ENCODE results near the gene LMNA.
"Not testable (repeated sequence)": the region's sequence is repeated elsewhere in the genome, so short reads cannot be mapped to it uniquely, and the experiment has no call there.

Gene LMNA

GRCh38 chr1:156122519-156123355 lies 8.2 kb downstream of the LMNA start:
- H3K4me3 ChIP-seq (ENCODE audit: low read depth, low read length) = peak overlapping the region; percentile 30
- no peak for TF ChIP-seq CTCF (IDR thresholded peaks at IDR 0.05; ENCODE audit: low read depth, low read length)
- peak; percentile 98 for DNase-seq (ENCODE audit: low read depth, low spot score)
- in situ Hi-C loops (cut with HindIII; ENCODE audit: low sequenced_read_pairs) = no loop called here

- DNase-seq (ENCODE audit: low read depth, low spot score) = peak; percentile 99
- peak; percentile 38 for TF ChIP-seq CTCF (IDR thresholded peaks at IDR 0.05; ENCODE audit: low read depth, low read length)
- peak overlapping the region; percentile 21 for H3K4me3 ChIP-seq (ENCODE audit: low read depth, low read length)
- in situ Hi-C loops (cut with HindIII; ENCODE audit: low sequenced_read_pairs) = no loop called here
Observed at GRCh38 chr1:156123356-156124196, 9.1 kb downstream of the LMNA start.

- in situ Hi-C loops (cut with HindIII; ENCODE audit: low sequenced_read_pairs) = no loop called here
- no peak for TF ChIP-seq CTCF (IDR thresholded peaks at IDR 0.05; ENCODE audit: low read depth, low read length)
- DNase-seq (ENCODE audit: low read depth, low spot score) = no peak
- H3K4me3 ChIP-seq (ENCODE audit: low read depth, low read length) = no peak overlapping the region
Observed at GRCh38 chr1:156124557-156125483, 10.3 kb downstream of the LMNA start.

- in situ Hi-C loops (cut with HindIII; ENCODE audit: low sequenced_read_pairs); DNase-seq (ENCODE audit: low read depth, low spot score): not testable (repeated sequence)
Observed at GRCh38 chr1:156125544-156125943, 11.0 kb downstream of the LMNA start.

GRCh38 chr1:156126043-156126629 lies 11.6 kb downstream of the LMNA start:
- DNase-seq (ENCODE audit: low read depth, low spot score) = peak; percentile 98
- in situ Hi-C loops (cut with HindIII; ENCODE audit: low sequenced_read_pairs) = no loop called here
- peak; percentile 57 for TF ChIP-seq CTCF (IDR thresholded peaks at IDR 0.05; ENCODE audit: low read depth, low read length)
- H3K4me3 ChIP-seq (ENCODE audit: low read depth, low read length) = peak overlapping the region; percentile 4

More at GRCh38 chr1:156125544-156125943, 11.0 kb downstream of the LMNA start:
- H3K4me3 ChIP-seq (ENCODE audit: low read depth, low read length) = not testable (repeated sequence)

GRCh38 chr1:156126630-156127534 lies 12.4 kb downstream of the LMNA start:
- no peak for TF ChIP-seq CTCF (IDR thresholded peaks at IDR 0.05; ENCODE audit: low read depth, low read length)
- in situ Hi-C loops (cut with HindIII; ENCODE audit: low sequenced_read_pairs) = no loop called here
- peak; percentile 90 for DNase-seq (ENCODE audit: low read depth, low spot score)
- peak overlapping the region; percentile 4 for H3K4me3 ChIP-seq (ENCODE audit: low read depth, low read length)

Measured in astrocyte of the spinal cord (primary cell).